SU-DHL-6 (cell line): Measurements from ENCODE around the gene IRX2.

ENCODE experiments used
- H2AFZ ChIP-seq: fragments of 200-600 bp; sonication (generic); 2 replicates; pipeline ENCODE4 v1.6.1; 2014; ENCODE audit warnings: low read depth, mild to moderate bottlenecking, moderate library complexity, mixed read lengths, antibody characterized with exemption, low read length; ENCODE audit not compliant: severe bottlenecking
- H3F3A ChIP-seq: fragments of 200-600 bp; shearing (Covaris generic); 2 replicates; pipeline ENCODE4 v1.6.0; 2016; ENCODE audit warnings: antibody characterized with exemption, mild to moderate bottlenecking; ENCODE audit not compliant: insufficient read depth
- H3K27ac ChIP-seq: fragments of 200-600 bp; sonication (generic); 2 replicates; pipeline ENCODE4 v1.5.1; 2016; ENCODE audit warnings: low read depth, mild to moderate bottlenecking, low read length, moderate library complexity, mixed read lengths
- H3K27me3 ChIP-seq: fragments of 200-600 bp; sonication (generic), shearing (Covaris generic); 2 replicates; pipeline ENCODE4 v1.6.0; 2014; ENCODE audit warnings: mild to moderate bottlenecking, low read length
- H3K36me3 ChIP-seq: fragments of 200-600 bp; sonication (generic); 2 replicates; pipeline ENCODE4 v1.6.1; 2014; ENCODE audit warnings: mild to moderate bottlenecking, low read length, mixed read lengths
- H3K4me2 ChIP-seq: fragments of 300-600, 200-600 bp; shearing (Covaris generic), sonication (generic); 2 replicates; pipeline ENCODE4 v1.6.0; 2014; ENCODE audit warnings: low read length, low read depth, mild to moderate bottlenecking; ENCODE audit not compliant: poor library complexity, severe bottlenecking
- H3K4me3 ChIP-seq: fragments of 200-600 bp; sonication (generic); 2 replicates; pipeline ENCODE4 v1.5.1; 2014; ENCODE audit warnings: antibody characterized with exemption, low read length, mild to moderate bottlenecking, mixed read lengths; ENCODE audit not compliant: insufficient read depth, poor library complexity, severe bottlenecking
- H3K79me2 ChIP-seq: fragments of 200-600 bp; sonication (generic); 2 replicates; pipeline ENCODE4 v1.6.1; 2014; ENCODE audit warnings: mild to moderate bottlenecking, low read length, moderate library complexity; ENCODE audit not compliant: insufficient read depth
- H3K9ac ChIP-seq: fragments of 200-600 bp; sonication (generic); 2 replicates; pipeline ENCODE4 v1.7.0; 2014; ENCODE audit warnings: mild to moderate bottlenecking, low read length
- H3K9me2 ChIP-seq: fragments of 200-600 bp; sonication (generic); replicated peaks from 2 replicates; pipeline ENCODE4 v1.6.1; 2014; ENCODE audit warnings: low read length; ENCODE audit not compliant: insufficient read depth
- H3K9me3 ChIP-seq: fragments of 200-600 bp; sonication (generic); 2 replicates; pipeline ENCODE4 v1.6.1; 2014; ENCODE audit warnings: low read length, mixed read lengths; ENCODE audit not compliant: insufficient read depth
- H4K20me1 ChIP-seq: fragments of 200-600 bp; sonication (generic); 2 replicates; pipeline ENCODE4 v1.6.1; 2014; ENCODE audit warnings: low read depth, mild to moderate bottlenecking, antibody characterized with exemption, low read length, moderate library complexity, mixed read lengths
- CTCF ChIP-seq: fragments of 200-600 bp; sonication (generic); IDR thresholded peaks from one replicate; pipeline ENCODE4 v1.5.1; 2017; ENCODE audit warnings: antibody characterized with exemption, mild to moderate bottlenecking, low read length, moderate library complexity; ENCODE audit not compliant: insufficient read depth, poor library complexity, severe bottlenecking
- EZH2phosphoT487 ChIP-seq: fragments of 200-600 bp; sonication (generic), shearing (Covaris generic); conservative IDR thresholded peaks from 2 replicates; pipeline ENCODE4 v1.6.1; 2018; ENCODE audit warnings: mild to moderate bottlenecking, antibody characterized with exemption, low read length, moderate library complexity, mixed read lengths

Gene IRX2

GRCh38 chr5:2703615-2704014, 47.9 kb downstream of the IRX2 start:
- Histone ChIP-seq H3K79me2 (no peaks in the 10 kb centered on the region), H3K9me3 (no peaks in the 10 kb centered on the region), H3K27ac (no peak overlapping the region), H2AFZ (no peak overlapping the region), H4K20me1 (no peaks in the 10 kb centered on the region), H3K9ac (no peak overlapping the region), H3K36me3 (no peaks in the 10 kb centered on the region), H3K4me2 (no peak overlapping the region), H3F3A (no peaks in the 10 kb centered on the region), H3K27me3 (no peaks in the 10 kb centered on the region), H3K4me3 (no peak overlapping the region), H3K9me2 (no peaks in the 10 kb centered on the region)
- TF ChIP-seq EZH2phosphoT487, result no peak
- no peak for TF ChIP-seq CTCF

- no peak overlapping the region for H3K4me2 ChIP-seq
- H3K9me3 ChIP-seq, result no peaks in the 10 kb centered on the region
- H3K27me3 ChIP-seq, result no peaks in the 10 kb centered on the region
- H3F3A ChIP-seq, result no peaks in the 10 kb centered on the region
- no peak overlapping the region for H3K9ac ChIP-seq
- H2AFZ ChIP-seq, result no peak overlapping the region
- H3K79me2 ChIP-seq, result no peaks in the 10 kb centered on the region
- H3K4me3 ChIP-seq, result no peak overlapping the region
- no peak overlapping the region for H3K27ac ChIP-seq
- H4K20me1 ChIP-seq, result no peaks in the 10 kb centered on the region
- no peaks in the 10 kb centered on the region for H3K36me3 ChIP-seq
- no peaks in the 10 kb centered on the region for H3K9me2 ChIP-seq
- TF ChIP-seq EZH2phosphoT487 (no peak), CTCF (no peak)
These were observed 48.4 kb downstream of the IRX2 start for GRCh38 chr5:2703041-2703440.

GRCh38 chr5:2702096-2702879, 49.2 kb downstream of the IRX2 start:
- TF ChIP-seq EZH2phosphoT487 (no peak), CTCF (no peak)
- no peaks in the 10 kb centered on the region for H3K79me2 ChIP-seq
- H3F3A ChIP-seq, result no peaks in the 10 kb centered on the region
- H4K20me1 ChIP-seq, result no peaks in the 10 kb centered on the region
- H3K27me3 ChIP-seq, result no peaks in the 10 kb centered on the region
- no peaks in the 10 kb centered on the region for H3K9me3 ChIP-seq
- no peaks in the 10 kb centered on the region for H3K9me2 ChIP-seq
- H3K9ac ChIP-seq, result no peak overlapping the region
- no peaks in the 10 kb centered on the region for H3K36me3 ChIP-seq
- H3K4me2 ChIP-seq, result no peak overlapping the region
- H3K4me3 ChIP-seq, result no peak overlapping the region
- no peak overlapping the region for H3K27ac ChIP-seq
- no peak overlapping the region for H2AFZ ChIP-seq
